GM13976 (cell line): ENCODE results near the gene SPRYD4.
"Not testable (repeated sequence)": the region's sequence is repeated elsewhere in the genome, so short reads cannot be mapped to it uniquely, and the experiment has no call there.

Experiments
- DNase-seq: peaks from one replicate; pipeline ENCODE4 v3.0.0; 2012; ENCODE audit warnings: low spot score
- CTCF ChIP-seq: IDR thresholded peaks from 2 replicates; pipeline ENCODE4 v1.5.1; 2012; ENCODE audit warnings: borderline replicate concordance, mild to moderate bottlenecking; ENCODE audit not compliant: insufficient read depth; ENCODE audit errors: extremely low read depth, missing control alignments, control extremely low read depth
- in situ Hi-C: fragments of 300-500 bp; cut with MboI; formaldehyde crosslinking; loops from one replicate; pipeline ENCODE4 v1.12.0; 2022; ENCODE audit warnings: low sequenced_read_pairs, mixed read lengths, inconsistent platforms; ENCODE audit not compliant: unreplicated experiment

Gene SPRYD4

GRCh38 chr12:56499879-56500278 is 31.5 kb downstream of the SPRYD4 start:
- in situ Hi-C loops, result loop anchor here (25.0 kb wide), 1 partner anchor 112 kb away; no protein-coding TSS in a partner anchor
- not testable (repeated sequence) for DNase-seq

GRCh38 chr12:56510786-56511185 is 42.4 kb downstream of the SPRYD4 start:
- DNase-seq, result no peak
- no peak for TF ChIP-seq CTCF
- in situ Hi-C loops, result loop anchor here (25.0 kb wide), 1 partner anchor 102 kb away; no protein-coding TSS in a partner anchor

GRCh38 chr12:56514014-56514318 is 45.6 kb downstream of the SPRYD4 start:
- in situ Hi-C loops, result loop anchor here (25.0 kb wide), 1 partner anchor 98 kb away; no protein-coding TSS in a partner anchor
- DNase-seq, result not testable (repeated sequence)

GRCh38 chr12:56517854-56518253 is 49.5 kb downstream of the SPRYD4 start:
- no peak for DNase-seq
- in situ Hi-C loops, result loop anchor here (25.0 kb wide), 1 partner anchor 94 kb away; no protein-coding TSS in a partner anchor
- no peak for TF ChIP-seq CTCF

GRCh38 chr12:56518570-56518969 is 50.2 kb downstream of the SPRYD4 start:
- no peak for TF ChIP-seq CTCF
- DNase-seq, result no peak
- in situ Hi-C loops, result loop anchor here (25.0 kb wide), 1 partner anchor 94 kb away; no protein-coding TSS in a partner anchor

- in situ Hi-C loops, result loop anchor here (25.0 kb wide), 1 partner anchor 92 kb away; no protein-coding TSS in a partner anchor
- TF ChIP-seq CTCF, result no peak
- DNase-seq, result no peak
These were observed 51.7 kb downstream of the SPRYD4 start for GRCh38 chr12:56520048-56520447.

GRCh38 chr12:56520506-56520905 is 52.1 kb downstream of the SPRYD4 start:
- in situ Hi-C loops, result loop anchor here (25.0 kb wide), 1 partner anchor 92 kb away; no protein-coding TSS in a partner anchor
- no peak for DNase-seq
- no peak for TF ChIP-seq CTCF

GRCh38 chr12:56521209-56521589 is 52.8 kb downstream of the SPRYD4 start:
- no peak for TF ChIP-seq CTCF
- no peak for DNase-seq
- in situ Hi-C loops, result loop anchor here (25.0 kb wide), 1 partner anchor 91 kb away; no protein-coding TSS in a partner anchor
